Ovary (tissue), 9 donors: Measurements from ENCODE around the gene F5. TPM values are rescaled to one million over a fixed set of nuclear protein-coding genes. Genes with fewer than 3 reads are reported as not detected.

Experiments used
- DNase-seq, 5 donors: peaks; one replicate each; pipeline ENCODE4 v3.0.0-alpha.2; 2019 to 2020
- H3K27ac ChIP-seq, 2 donors: fragments of 200-600 bp; one replicate each; pipeline versions ENCODE4 v1.5.1 to v1.8.0; 2019 to 2022
- H3K27me3 ChIP-seq: fragments of 200-600 bp; one replicate; pipeline ENCODE4 v1.8.0; 2022
- H3K36me3 ChIP-seq: fragments of 200-600 bp; sonication (generic); one replicate; pipeline ENCODE4 v1.5.1; 2019
- H3K4me1 ChIP-seq: one replicate; pipeline ENCODE4 v1.8.1; 2013; ENCODE audit warnings: mild to moderate bottlenecking, moderate library complexity; ENCODE audit not compliant: insufficient read depth
- H3K4me3 ChIP-seq: fragments of 200-600 bp; sonication (generic); one replicate; pipeline ENCODE4 v1.5.1; 2017
- H3K9me3 ChIP-seq, 2 donors: fragments of 200-600 bp in 1 of 2; sonication (generic) in 1 of 2; one replicate each; pipeline versions ENCODE4 v1.5.1 to v1.8.1; 2013 to 2019; ENCODE audit warnings: mild to moderate bottlenecking in 1 of 2, moderate library complexity in 1 of 2
- CTCF ChIP-seq, 3 donors: fragments of 450-650 bp in 2 of 3; fragments of 200-600 bp in 1 of 3; IDR thresholded peaks; one replicate each; pipeline versions ENCODE4 v1.5.1 to v1.8.0; 2016 to 2022; ENCODE audit warnings: antibody characterized with exemption in 3 of 3, mild to moderate bottlenecking in 1 of 3
- EP300 ChIP-seq: sonication (generic); formaldehyde crosslinking; IDR thresholded peaks from one replicate; pipeline ENCODE4 v1.6.1; 2017; ENCODE audit warnings: antibody characterized with exemption
- POLR2A ChIP-seq: fragments of 450-650 bp; IDR thresholded peaks from one replicate; pipeline ENCODE4 v1.6.1; 2017; ENCODE audit warnings: antibody characterized with exemption, mild to moderate bottlenecking, moderate library complexity
- WGBS, 3 donors: extraction: QIAGEN DNeasy Blood & Tissue Kit in 1 of 3; methylation state at CpG; one replicate each; pipeline versions ENCODE4 v1.1.5 to v1.1.7; 2013 to 2017; 5-methylcytosine and 5-hydroxymethylcytosine counted together
- intact Hi-C, 4 donors: fragments of 100-400 bp; cut with DNase I; formaldehyde crosslinking; loops; one replicate each; pipeline versions ENCODE4 v1.11.0 to v1.15.1; 2022 to 2023
- polyA plus RNA-seq, 2 donors: library from polyadenylated mRNA; stranded (reverse); fragments of 200-250 nt in 1 of 2; fragments of 350-450 nt in 1 of 2; fragmentation: Illumina TruSeq in 1 of 2; extraction: RNeasy Lipid Tissue Mini Kit (QIAGEN cat#74804) in 1 of 2; gene quantifications; one replicate each; pipeline ENCODE4 v1.2.3, GENCODE V29; 2013 to 2014
- total RNA-seq, 7 donors: library from RNA; depleted of rRNA in 2 of 7; stranded (reverse); fragments of >200 nt in 2 of 7; fragmentation: NEBNext Ultra II Directional in 3 of 7; extraction: Animal tissue kit (Norgen Biotek cat#: 25700) in 3 of 7; gene quantifications; one replicate each; pipeline versions ENCODE4 v1.1.0 to v1.2.4, GENCODE V29; 2016 to 2023
- donor health status: DM: no; HTN: no; CAD: no; lungs with moderate emphysema.
- donor health status: DM: no; HTN: no; CAD: no.
- donor health status: Bipolar disorder and iron deficiency.
- donor health status: DM: yes; HTN: yes; CAD: no.
- donor health status: DM: no; HTN: no; CAD: no.
- donor health status: DM: yes; HTN: yes; CAD: no.

Gene F5
- total and polyA plus RNA-seq, 9 donors, result 0.05 to 3.3 (median 0.31) TPM; not detected in 2

GRCh38 chr1:169525391-169525790 is 60.9 kb downstream of the F5 start:
- Histone ChIP-seq H3K27ac (no peak overlapping the region), H3K36me3 (no peaks in the 10 kb centered on the region), H3K4me1 (no peaks in the 10 kb centered on the region), H3K9me3 (no peaks in the 10 kb centered on the region), H3K4me3 (no peak overlapping the region), H3K27me3 (no peaks in the 10 kb centered on the region)
- DNase-seq, result no peak
- 85 to 96% (median 88%) methylated on average over 1 of the region's 1 CpG for WGBS, 3 donors
- intact Hi-C loops, result no loop called here
- TF ChIP-seq POLR2A (no peak), EP300 (no peak), CTCF (IDR thresholded peaks at IDR 0.05) (no peak)

- H3K27ac ChIP-seq, result no peak overlapping the region
- H3K4me3 ChIP-seq, result no peak overlapping the region
- no peaks in the 10 kb centered on the region for H3K27me3 ChIP-seq
- TF ChIP-seq CTCF (IDR thresholded peaks at IDR 0.05), result no peak
- no peak for TF ChIP-seq EP300
- no peak for TF ChIP-seq POLR2A
- H3K4me1 ChIP-seq, result no peaks in the 10 kb centered on the region
- H3K36me3 ChIP-seq, result no peaks in the 10 kb centered on the region
- DNase-seq, result no peak
- H3K9me3 ChIP-seq, result no peaks in the 10 kb centered on the region
- intact Hi-C loops, result no loop called here
Observed at GRCh38 chr1:169523904-169524303, 62.4 kb downstream of the F5 start.

GRCh38 chr1:169521226-169521625 is 65.1 kb downstream of the F5 start:
- TF ChIP-seq CTCF (IDR thresholded peaks at IDR 0.05), result no peak
- no peak for TF ChIP-seq POLR2A
- no peak for TF ChIP-seq EP300
- Histone ChIP-seq H3K4me3 (no peak overlapping the region), H3K9me3 (no peaks in the 10 kb centered on the region), H3K36me3 (no peaks in the 10 kb centered on the region), H3K27ac (no peak overlapping the region), H3K27me3 (no peaks in the 10 kb centered on the region), H3K4me1 (no peaks in the 10 kb centered on the region)
- DNase-seq, result no peak
- 95 to 100% (median 97%) methylated on average over 1 of the region's 1 CpG for WGBS, 3 donors
- intact Hi-C loops, result no loop called here

- Histone ChIP-seq H3K36me3 (no peaks in the 10 kb centered on the region), H3K27ac (no peak overlapping the region), H3K9me3 (no peaks in the 10 kb centered on the region), H3K27me3 (no peaks in the 10 kb centered on the region), H3K4me1 (no peaks in the 10 kb centered on the region), H3K4me3 (no peak overlapping the region)
- 88 to 91% (median 89%) methylated on average over 2 of the region's 2 CpGs for WGBS, 3 donors
- TF ChIP-seq EP300 (no peak), CTCF (IDR thresholded peaks at IDR 0.05) (no peak), POLR2A (no peak)
- intact Hi-C loops, result no loop called here
- DNase-seq, result no peak
Observed at GRCh38 chr1:169517558-169518186, 68.6 kb downstream of the F5 start.
